Endothelial cell of umbilical vein (primary cell): Measurements from ENCODE around the gene TNIK. TPM values are rescaled to one million over a fixed set of nuclear protein-coding genes. Genes with fewer than 3 reads are reported as not detected.

Experiments used
- BruUV-seq: library from RNA; stranded (reverse); fragments of 400-500 nt; replicated peaks from 2 replicates; lab custom pipeline; 2021; lab: Mats Ljungman, UMichigan
- CTCF ChIA-PET: fragments of 300-600, 350-600 bp; sonication (Branson Sonifier 250); formaldehyde crosslinking; loops from one replicate; lab custom pipeline; 2021; ENCODE audit warnings: antibody characterized with exemption, inconsistent platforms; lab: Charles Lee
- POLR2A ChIA-PET: fragments of 300-600, 350-600 bp; sonication (Branson Sonifier 250); formaldehyde crosslinking; loops from one replicate; lab custom pipeline; 2021; ENCODE audit warnings: antibody characterized with exemption, inconsistent platforms; lab: Charles Lee
- DNase-seq: peaks from one replicate; pipeline ENCODE4 v3.0.0-alpha.2; 2011; ENCODE audit warnings: low read depth, low spot score
- FAIRE-seq: peaks from 2 replicates; lab custom pipeline; 2011; peaks lifted over from hg19 to GRCh38; lab: Jason Lieb, UNC
- H2AFZ ChIP-seq: 2 replicates; pipeline ENCODE4 v1.6.0; 2012; ENCODE audit warnings: low read depth, low read length, control low read depth, inconsistent platforms
- H3K27ac ChIP-seq: 2 replicates; pipeline ENCODE4 v1.5.1; 2011; ENCODE audit warnings: low read depth, mild to moderate bottlenecking, control low read depth, low read length, moderate library complexity; ENCODE audit not compliant: insufficient read depth
- H3K27me3 ChIP-seq, 2 experiments: 2 replicates each; pipeline versions ENCODE4 v1.6.0 to v1.6.1; 2011; ENCODE audit warnings: low read length in 2 of 2, mixed read lengths in 1 of 2; ENCODE audit not compliant: control insufficient read depth in 2 of 2, insufficient read depth in 2 of 2
- H3K36me3 ChIP-seq, 2 experiments: 2 replicates in 1 of 2; 3 replicates in 1 of 2; pipeline ENCODE4 v1.5.1; 2011; ENCODE audit warnings: low read length in 2 of 2, mild to moderate bottlenecking in 1 of 2, moderate library complexity in 1 of 2; ENCODE audit not compliant: control insufficient read depth in 2 of 2, insufficient read depth in 2 of 2; ENCODE audit errors: extremely low read depth in 1 of 2
- H3K4me1 ChIP-seq: 3 replicates; pipeline ENCODE4 v1.5.1; 2011; ENCODE audit warnings: mild to moderate bottlenecking, low read length; ENCODE audit not compliant: control insufficient read depth, insufficient read depth; ENCODE audit errors: extremely low read depth
- H3K4me2 ChIP-seq: 2 replicates; pipeline ENCODE4 v1.6.1; 2011; ENCODE audit warnings: low read length, control low read depth, mixed read lengths; ENCODE audit not compliant: insufficient read depth
- H3K4me3 ChIP-seq, 3 experiments: fragments of 200-600 bp in 1 of 3; sonication (generic), shearing (Covaris generic) in 1 of 3; replicated peaks in 1 of 3; 2 replicates each; pipeline ENCODE4 v1.5.1; 2011 to 2016; ENCODE audit warnings: control low read depth in 3 of 3, low read length in 3 of 3, mild to moderate bottlenecking in 2 of 3, inconsistent platforms in 1 of 3, low read depth in 1 of 3, moderate library complexity in 1 of 3; ENCODE audit not compliant: insufficient read depth in 1 of 3
- H3K79me2 ChIP-seq: 2 replicates; pipeline ENCODE4 v1.6.0; 2012; ENCODE audit warnings: low read length, inconsistent platforms; ENCODE audit not compliant: control insufficient read depth, insufficient read depth
- H3K9ac ChIP-seq: replicated peaks from 2 replicates; pipeline ENCODE3; 2011; ENCODE audit warnings: low read length, control low read depth; ENCODE audit not compliant: insufficient read depth; ENCODE audit errors: extremely low read depth
- H3K9me1 ChIP-seq: replicated peaks from 3 replicates; pipeline ENCODE4 v1.6.0; 2011; ENCODE audit warnings: mild to moderate bottlenecking, low read length; ENCODE audit not compliant: control insufficient read depth, insufficient read depth; ENCODE audit errors: extremely low read depth
- H3K9me3 ChIP-seq: replicated peaks from 2 replicates; pipeline ENCODE4 v1.5.1; 2012; ENCODE audit warnings: low read length, inconsistent platforms; ENCODE audit not compliant: control insufficient read depth, insufficient read depth
- H4K20me1 ChIP-seq: replicated peaks from 2 replicates; pipeline ENCODE3; 2011; ENCODE audit warnings: mild to moderate bottlenecking, low read length; ENCODE audit not compliant: control insufficient read depth, insufficient read depth; ENCODE audit errors: extremely low read depth
- CTCF ChIP-seq, 2 donors: IDR thresholded peaks; 1 replicate in 1 of 2; 2 replicates in 1 of 2; pipeline ENCODE4 v1.5.1; 2011; ENCODE audit warnings: low read length in 2 of 2, mild to moderate bottlenecking in 2 of 2, moderate library complexity in 2 of 2, control low read depth in 1 of 2, inconsistent platforms in 1 of 2, low read depth in 1 of 2; ENCODE audit not compliant: insufficient read depth in 1 of 2; ENCODE audit errors: extremely low read depth in 1 of 2
- EZH2 ChIP-seq: IDR thresholded peaks from 2 replicates; pipeline ENCODE4 v1.6.1; 2012; ENCODE audit warnings: borderline replicate concordance, low read depth, mild to moderate bottlenecking, moderate library complexity, low read length, inconsistent platforms; ENCODE audit not compliant: severe bottlenecking
- FOS ChIP-seq: IDR thresholded peaks from 2 replicates; pipeline ENCODE4 v1.6.1; 2011; ENCODE audit warnings: mild to moderate bottlenecking, low read length, moderate library complexity, borderline replicate concordance; ENCODE audit not compliant: insufficient read depth
- GATA2 ChIP-seq: IDR thresholded peaks from 2 replicates; pipeline ENCODE4 v1.7.0; 2011; ENCODE audit warnings: low read depth, mild to moderate bottlenecking, moderate library complexity, mixed read lengths, low read length; ENCODE audit not compliant: insufficient read length, insufficient read depth
- JUN ChIP-seq: IDR thresholded peaks from 2 replicates; pipeline ENCODE4 v1.6.1; 2011; ENCODE audit warnings: borderline replicate concordance, low read depth; ENCODE audit not compliant: insufficient read length, insufficient read depth
- MAX ChIP-seq: IDR thresholded peaks from 2 replicates; pipeline ENCODE4 v1.6.1; 2011; ENCODE audit not compliant: insufficient read depth, insufficient read length
- MYC ChIP-seq: IDR thresholded peaks from one replicate; pipeline ENCODE4 v1.6.1; 2011; ENCODE audit warnings: mild to moderate bottlenecking, low read depth, low read length
- POLR2A ChIP-seq: IDR thresholded peaks from 2 replicates; pipeline ENCODE4 v1.6.1; 2012; ENCODE audit warnings: low read depth, mild to moderate bottlenecking, control low read depth, low read length
- POLR2AphosphoS5 ChIP-seq: IDR thresholded peaks from 2 replicates; pipeline ENCODE4 v1.6.1; 2012; ENCODE audit warnings: low read depth, mild to moderate bottlenecking, control low read depth, low read length, moderate library complexity; ENCODE audit not compliant: insufficient read depth
- dilution Hi-C: fragments of 300-500 bp; cut with MboI; formaldehyde crosslinking; loops from one replicate; pipeline ENCODE4 v1.15.0; 2019; ENCODE audit warnings: low sequenced_read_pairs; ENCODE audit not compliant: extremely low pct_ligation_motif_present
- intact Hi-C: fragments of 100-400 bp; cut with micrococcal nuclease; formaldehyde crosslinking; loops from one replicate; pipeline ENCODE4 v1.10.0; 2022
- polyA plus RNA-seq, 4 experiments: library from polyadenylated mRNA; depleted of rRNA in 3 of 4; stranded (reverse) in 3 of 4; unstranded in 1 of 4; fragments of >200 nt; gene quantifications; 2 replicates each; pipeline versions ENCODE4 v1.2.1 to v1.2.3, GENCODE V29; 2011 to 2012; ENCODE audit warnings: missing spikeins in 1 of 4
- total RNA-seq: library from RNA; stranded (reverse); gene quantifications from 2 replicates; pipeline ENCODE4 v1.2.3, GENCODE V29; 2021

TNIK gene
- total and polyA plus RNA-seq, 2 donors (not counting 3 experiments of a cell fraction or from before 2014, with no cell fraction given), result 10.9 to 39.7 TPM

GRCh38 chr3:171230865-171231264 lies 229.3 kb downstream of the TNIK start:
- FAIRE-seq, result no peak
- Histone ChIP-seq H3K4me1 (peaks cover 10% of the 10 kb centered on the region), H3K27me3 (no peaks in the 10 kb centered on the region), H3K4me2 (no peak overlapping the region), H3K79me2 (no peaks in the 10 kb centered on the region), H3K27ac (no peak overlapping the region), H4K20me1 (no peaks in the 10 kb centered on the region), H3K4me3 (no peak overlapping the region), H3K9me3 (no peaks in the 10 kb centered on the region), H3K9me1 (no peaks in the 10 kb centered on the region), H3K36me3 (no peaks in the 10 kb centered on the region), H2AFZ (no peak overlapping the region), H3K9ac (no peak overlapping the region)
- DNase-seq, result peak; percentile 14
- dilution Hi-C loops, result no loop called here
- ChIA-PET POLR2A (interaction anchor here (0.7 kb wide), 1 partner anchor 10 kb away, joined by 4 read pairs; no protein-coding TSS in a partner anchor), CTCF (interaction anchor here (0.6 to 1.3 kb wide), 3 partner anchors 10 to 272 kb away, joined by 3 to 6 read pairs (median 4); no protein-coding TSS in a partner anchor)
- BruUV-seq, result no TSS peak
- intact Hi-C loops, result no loop called here
- TF ChIP-seq JUN, result no peak
- TF ChIP-seq MAX, result no peak
- TF ChIP-seq POLR2A, result no peak

- BruUV-seq, result no TSS peak
- TF ChIP-seq EZH2, result no peak
- no peak for TF ChIP-seq CTCF (IDR thresholded peaks at IDR 0.05; ENCODE audit: extremely low read depth in 1 of 2, insufficient read depth in 1 of 2, low read depth in 1 of 2, low read length in 2 of 2)
- TF ChIP-seq FOS, result no peak
- TF ChIP-seq POLR2AphosphoS5, result no peak
- TF ChIP-seq GATA2, result no peak
- no peak for TF ChIP-seq POLR2A
- no peak for TF ChIP-seq MAX
- TF ChIP-seq MYC, result no peak
- no peak for TF ChIP-seq JUN
- Histone ChIP-seq H3K9ac (no peak overlapping the region), H3K4me2 (no peak overlapping the region), H3K36me3 (no peaks in the 10 kb centered on the region), H3K4me1 (peaks cover 10% of the 10 kb centered on the region), H3K27ac (no peak overlapping the region), H4K20me1 (no peaks in the 10 kb centered on the region), H3K27me3 (no peaks in the 10 kb centered on the region), H3K4me3 (no peak overlapping the region), H2AFZ (no peak overlapping the region), H3K9me1 (peaks cover 3% of the 10 kb centered on the region), H3K79me2 (no peaks in the 10 kb centered on the region), H3K9me3 (no peaks in the 10 kb centered on the region)
- ChIA-PET CTCF (no interaction called here), POLR2A (no interaction called here)
- FAIRE-seq (no peak), DNase-seq (no peak)
- dilution Hi-C loops, result no loop called here
- intact Hi-C loops, result no loop called here
These were observed 231.0 kb downstream of the TNIK start for GRCh38 chr3:171229173-171229572.
